EL (cell line): Measurements from ENCODE around the gene ZFP69.
"Not testable (repeated sequence)": the region's sequence is repeated elsewhere in the genome, so short reads cannot be mapped to it uniquely, and the experiment has no call there.

Experiments used
- DNase-seq: peaks from one replicate; pipeline ENCODE4 v3.0.0-alpha.2; 2016

The ZFP69 gene

DNA sequence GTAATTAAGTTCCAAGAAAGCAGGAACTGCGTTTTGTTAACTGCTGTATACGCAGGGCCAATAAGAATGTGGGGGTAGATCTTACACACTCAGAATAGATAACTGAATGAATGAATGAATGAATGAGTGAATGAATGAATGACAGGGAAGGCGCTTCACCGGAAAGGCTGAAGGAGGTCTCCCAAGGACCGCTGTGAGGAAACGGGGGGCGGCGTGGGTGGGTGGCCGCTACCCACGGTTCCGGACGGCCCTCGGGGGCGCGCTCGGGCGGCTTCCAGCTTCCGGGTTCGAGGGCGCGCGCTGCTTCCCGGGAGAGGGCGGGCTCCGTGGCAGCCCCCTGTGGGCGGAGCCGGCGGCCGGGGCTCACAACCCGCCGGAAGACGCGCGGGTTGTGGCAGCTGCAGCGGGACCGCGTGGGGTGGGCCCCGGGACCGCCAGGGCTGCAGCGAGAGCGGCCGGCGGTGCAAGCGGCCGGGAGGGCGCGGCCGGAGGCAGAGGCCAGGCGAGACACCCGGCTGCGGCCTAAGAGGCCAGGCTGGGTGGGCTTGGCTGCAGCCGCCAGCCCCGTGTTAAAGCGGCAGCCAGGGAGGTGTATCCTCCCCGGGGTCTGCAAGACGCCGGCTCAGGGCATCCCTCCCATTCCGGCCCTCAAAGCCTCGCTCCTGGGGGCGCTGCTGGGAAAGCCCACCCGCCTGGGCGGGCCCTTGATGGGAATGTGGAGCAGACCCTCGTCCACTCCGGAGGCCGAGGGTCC, at the start of gene ZFP69:
TSS of gene ZFP69 (plus strand) at position 367 of the 754 bp plus-strand sequence. CDS start 2,072 bp downstream, outside the sequence.
- peak; percentile 78 for DNase-seq

DNA sequence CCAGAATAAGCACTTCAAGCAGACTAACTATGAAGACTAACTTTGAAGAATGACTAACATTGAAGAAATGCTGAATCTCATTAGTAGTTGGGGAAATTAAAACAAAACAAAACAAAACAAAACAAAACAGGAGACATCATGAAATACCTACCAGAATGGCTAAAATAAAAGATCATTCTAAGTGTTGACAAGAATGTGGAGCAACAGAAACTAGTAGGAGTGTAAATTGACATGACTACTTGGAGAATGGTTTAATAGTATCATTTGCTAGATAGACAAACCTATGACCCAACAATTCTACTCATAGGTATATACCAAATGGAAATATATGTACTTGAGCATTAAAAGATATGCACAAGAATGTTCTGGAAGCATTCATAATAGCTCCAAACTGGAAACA, 45.7 kb upstream of the ZFP69 start:
- DNase-seq = no peak

DNA sequence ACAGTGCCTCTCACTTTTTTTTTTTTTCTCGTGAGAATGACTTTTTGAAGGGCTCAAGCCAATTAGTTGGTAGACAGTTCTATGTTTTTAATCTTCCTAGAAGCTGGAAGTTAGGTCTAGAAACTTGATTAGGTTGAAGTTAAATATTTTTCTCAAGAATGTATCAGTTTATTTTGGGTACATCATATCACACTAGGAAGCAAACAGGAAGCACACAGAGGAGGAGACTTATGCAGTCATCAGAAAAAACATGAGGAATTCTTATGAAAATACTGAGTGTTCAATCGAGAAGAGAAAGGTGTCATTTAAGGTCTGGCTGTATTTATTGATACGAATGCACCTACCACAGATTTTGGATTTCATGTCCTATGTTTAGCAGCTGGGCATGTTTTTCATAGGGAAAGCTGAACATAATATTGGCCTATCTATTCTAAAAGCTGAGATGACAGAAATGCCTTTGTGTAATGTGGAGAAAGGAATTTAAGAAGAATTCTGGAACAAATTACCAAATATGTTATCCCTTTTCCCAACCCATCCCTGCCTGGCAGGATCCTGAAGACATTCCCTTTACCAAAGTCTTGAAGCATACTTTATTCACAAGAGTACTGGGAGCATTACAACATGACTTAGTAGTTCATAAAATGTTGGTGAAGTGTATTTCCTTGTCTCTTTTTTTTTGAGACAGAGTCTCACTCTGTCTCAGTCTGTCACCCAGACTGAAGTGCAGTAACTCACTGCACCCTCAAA, 44.3 kb upstream of the ZFP69 start:
- DNase-seq = no peak

DNA sequence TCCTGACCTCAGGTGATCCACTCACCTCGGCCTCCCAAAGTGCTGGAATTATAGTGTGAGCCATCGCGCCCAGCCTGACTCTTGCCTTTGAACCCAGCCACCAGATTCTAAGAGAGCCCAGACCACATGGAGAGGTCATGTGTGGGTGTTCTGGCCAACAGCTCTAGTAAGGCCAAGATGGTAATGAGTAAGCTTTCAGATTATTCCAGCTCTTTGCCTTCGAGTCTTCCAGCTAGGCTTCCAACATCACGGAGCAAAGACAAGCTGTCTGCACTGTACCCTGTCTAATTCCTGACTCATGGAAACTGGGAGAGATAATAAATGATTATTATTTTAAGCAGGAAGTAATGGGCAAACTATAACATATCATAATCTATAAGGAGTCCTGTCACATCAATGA, 41.6 kb upstream of the ZFP69 start:
- DNase-seq = no peak

DNA sequence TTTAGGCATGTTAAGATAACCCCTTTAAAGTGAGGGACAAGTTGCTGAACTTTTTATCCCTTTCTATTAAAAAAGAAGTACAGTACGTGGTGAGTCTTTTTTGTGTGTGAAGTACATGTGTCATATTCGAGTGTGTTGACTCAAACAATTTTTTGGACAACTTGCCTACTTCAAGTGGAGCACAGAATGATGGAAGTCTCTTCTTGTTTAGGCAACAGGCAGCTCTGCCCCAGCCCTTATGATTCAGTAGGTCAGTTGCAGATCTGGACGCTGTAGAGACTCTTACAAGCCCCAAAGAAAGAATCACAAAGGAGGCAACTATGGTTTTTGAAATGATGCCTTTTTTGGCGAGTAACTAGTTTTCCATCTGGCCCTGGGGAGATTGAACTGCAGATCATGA, 41.2 kb upstream of the ZFP69 start:
- DNase-seq = no peak

DNA sequence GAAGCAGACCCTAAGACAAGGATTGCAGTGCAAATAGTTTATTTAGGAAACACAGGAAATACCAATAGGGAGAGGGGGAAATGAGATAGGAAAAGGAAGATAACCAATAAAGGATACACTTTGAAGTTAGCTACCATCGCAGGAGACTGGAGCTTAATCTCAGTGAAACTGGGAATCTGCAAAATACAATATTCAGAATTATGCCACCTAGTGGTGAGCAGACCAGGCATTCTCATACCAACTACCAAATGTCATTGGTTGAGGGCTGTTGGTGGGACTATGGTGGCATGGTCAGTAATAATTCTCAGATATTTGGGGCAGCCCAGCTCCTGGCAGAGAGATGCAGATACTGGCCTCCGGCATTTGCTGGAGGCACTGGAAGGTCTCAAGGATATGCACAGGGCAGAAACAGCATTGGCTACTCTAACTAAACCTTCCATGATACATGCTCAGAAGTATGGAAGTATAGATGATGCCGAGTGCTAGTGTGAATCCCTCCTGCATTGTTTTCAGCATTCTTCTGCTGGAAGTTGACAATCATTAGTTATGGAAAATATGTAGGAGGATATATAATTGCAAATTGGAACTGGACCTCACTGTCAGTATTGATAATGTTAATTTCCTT, 38.6 kb upstream of the ZFP69 start:
- peak; percentile 31 for DNase-seq

DNA sequence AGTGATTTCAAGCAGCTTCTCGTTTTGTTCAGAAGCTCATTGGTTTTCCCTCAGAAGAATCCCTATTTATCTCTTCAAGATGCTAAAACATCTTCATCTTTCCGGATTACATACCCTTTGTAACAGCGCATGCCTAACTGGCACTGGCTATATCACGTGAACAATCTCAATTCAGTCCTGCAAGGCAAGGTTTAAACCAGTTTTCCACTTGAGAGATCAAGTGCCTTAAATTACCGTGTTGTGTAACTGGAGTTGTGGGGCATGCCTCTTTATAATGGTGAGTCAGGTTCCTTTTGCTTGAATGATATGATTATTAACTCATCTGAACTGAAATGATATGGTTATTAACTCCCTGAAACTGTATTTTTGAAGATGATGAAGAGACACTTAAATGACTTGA, 37.8 kb upstream of the ZFP69 start:
- DNase-seq = no peak

DNA sequence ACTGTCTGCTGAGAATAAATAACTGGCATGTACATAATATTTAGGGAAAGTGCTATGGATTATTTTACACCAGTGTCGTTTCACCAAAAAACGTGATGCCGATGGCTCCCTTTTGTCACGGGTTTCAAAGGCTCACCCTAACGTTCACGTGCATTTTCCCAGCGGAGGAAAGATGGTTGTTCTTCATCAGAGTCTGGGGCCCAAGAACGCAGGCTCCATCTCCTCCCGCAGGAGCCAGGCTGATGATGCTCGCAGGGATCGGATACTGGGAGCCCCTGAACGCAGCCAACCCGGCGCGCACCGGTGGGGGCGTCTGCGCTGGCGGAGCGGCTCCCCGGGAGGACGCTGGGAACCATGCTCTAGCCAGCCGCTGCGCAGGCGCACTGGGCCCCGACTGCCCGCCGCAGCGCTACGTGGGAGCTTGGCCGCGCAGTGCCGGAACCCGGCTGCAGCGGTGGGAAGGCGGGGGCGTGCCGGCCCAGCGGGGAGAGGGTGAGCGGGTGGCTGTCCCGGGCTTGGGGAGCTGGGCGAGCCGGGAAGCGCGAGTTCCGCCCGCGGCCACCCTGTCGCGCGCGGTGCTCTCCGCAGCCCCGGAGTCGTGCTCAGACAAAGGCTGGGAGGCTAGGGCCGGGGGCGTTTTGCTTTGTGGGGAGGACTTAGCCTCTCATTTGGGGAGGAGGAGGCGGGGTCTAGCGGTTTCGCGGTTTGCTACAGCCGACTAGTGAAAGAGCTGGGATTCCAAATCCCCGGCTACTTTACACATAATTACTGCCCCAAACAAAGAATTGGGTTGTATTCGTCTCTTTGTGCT, 27.2 kb upstream of the ZFP69 start, which contains the start of gene ZFP69B:
TSS of gene ZFP69B (plus strand) at position 793 of the 811 bp plus-strand sequence. CDS start 486 bp downstream, outside the sequence.
- peak; percentile 94 for DNase-seq

DNA sequence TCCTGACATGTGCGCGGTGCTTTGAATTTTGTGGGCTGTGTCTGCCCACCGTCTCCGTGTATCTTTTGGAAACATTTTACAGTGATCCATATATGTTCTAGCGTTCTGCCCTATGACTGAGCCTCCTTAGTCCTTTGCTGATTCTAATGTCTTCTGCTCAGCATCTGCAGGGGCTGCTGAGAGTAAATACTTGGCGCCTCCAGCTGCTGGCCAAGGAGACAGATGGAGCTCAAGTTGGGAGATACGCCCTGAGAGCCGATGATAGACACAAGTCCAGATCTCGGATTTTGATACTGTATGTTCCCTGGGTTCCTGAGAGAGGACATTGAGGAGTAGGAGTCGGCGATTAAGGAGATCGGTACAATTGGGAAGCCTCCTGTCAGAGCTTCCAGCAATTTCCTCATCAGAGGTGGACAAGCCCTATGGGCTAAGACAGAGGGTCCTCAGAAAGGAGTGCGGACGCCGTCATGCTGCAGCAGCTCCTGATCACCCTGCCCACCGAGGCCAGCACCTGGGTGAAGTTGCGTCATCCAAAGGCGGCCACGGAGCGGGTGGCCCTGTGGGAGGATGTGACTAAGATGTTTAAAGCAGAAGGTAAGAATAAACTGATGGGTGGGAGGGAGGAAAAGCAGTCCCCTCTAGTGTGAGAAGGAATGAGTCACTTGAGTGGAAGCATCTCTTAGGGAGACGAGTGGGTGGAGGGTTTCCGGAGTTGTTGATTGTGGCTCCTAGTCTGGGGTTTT, 26.4 kb upstream of the ZFP69 start:
- DNase-seq = peak; percentile 75

DNA sequence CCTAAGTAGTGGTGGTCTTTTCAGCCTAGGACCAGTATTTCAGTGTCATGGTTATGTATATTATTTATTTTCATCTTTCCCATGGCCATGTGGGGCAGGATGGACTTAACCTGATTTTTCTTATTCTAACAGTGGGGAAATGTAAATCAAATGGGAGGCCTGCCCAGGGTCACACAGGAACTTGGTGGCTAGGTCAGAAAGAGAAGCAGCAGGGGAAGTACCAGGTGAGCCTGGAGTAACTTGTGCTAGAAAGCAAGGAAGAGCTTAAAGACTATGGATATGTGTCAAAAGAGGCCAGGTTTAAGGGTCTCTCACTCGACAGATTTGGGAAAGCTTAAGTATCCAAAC, 25.9 kb upstream of the ZFP69 start:
- no peak for DNase-seq

DNA sequence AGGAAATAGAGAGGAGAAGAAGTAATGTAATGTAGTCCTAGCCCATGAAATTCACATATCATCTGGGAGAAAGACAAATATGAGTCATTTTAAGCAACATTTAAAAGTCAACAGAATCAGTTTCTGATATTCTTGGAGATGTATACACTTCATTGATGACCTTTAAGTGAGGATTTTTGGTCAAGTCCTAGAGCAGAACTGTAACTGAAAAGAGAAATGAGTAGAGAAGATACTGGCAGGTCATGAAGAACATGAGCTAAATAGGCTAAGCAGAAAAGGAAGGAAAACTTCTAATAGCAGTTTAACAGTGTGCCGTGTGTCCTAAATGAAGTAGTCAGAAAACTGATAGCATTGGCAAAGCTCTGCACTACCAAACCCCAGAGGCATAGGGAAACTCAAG, 22.2 kb upstream of the ZFP69 start:
- DNase-seq = no peak

DNA sequence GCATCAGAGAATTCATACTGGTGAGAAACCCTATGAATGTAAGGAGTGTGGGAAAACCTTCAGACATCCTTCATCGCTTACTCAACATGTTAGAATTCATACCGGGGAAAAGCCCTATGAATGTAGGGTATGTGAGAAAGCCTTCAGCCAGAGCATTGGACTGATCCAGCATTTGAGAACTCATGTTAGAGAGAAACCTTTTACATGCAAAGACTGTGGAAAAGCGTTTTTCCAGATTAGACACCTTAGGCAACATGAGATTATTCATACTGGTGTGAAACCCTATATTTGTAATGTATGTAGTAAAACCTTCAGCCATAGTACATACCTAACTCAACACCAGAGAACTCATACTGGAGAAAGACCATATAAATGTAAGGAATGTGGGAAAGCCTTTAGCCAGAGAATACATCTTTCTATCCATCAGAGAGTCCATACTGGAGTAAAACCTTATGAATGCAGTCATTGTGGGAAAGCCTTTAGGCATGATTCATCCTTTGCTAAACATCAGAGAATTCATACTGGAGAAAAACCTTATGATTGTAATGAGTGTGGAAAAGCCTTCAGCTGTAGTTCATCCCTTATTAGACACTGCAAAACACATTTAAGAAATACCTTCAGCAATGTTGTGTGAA, 14.0 kb upstream of the ZFP69 start:
- DNase-seq = no peak

DNA sequence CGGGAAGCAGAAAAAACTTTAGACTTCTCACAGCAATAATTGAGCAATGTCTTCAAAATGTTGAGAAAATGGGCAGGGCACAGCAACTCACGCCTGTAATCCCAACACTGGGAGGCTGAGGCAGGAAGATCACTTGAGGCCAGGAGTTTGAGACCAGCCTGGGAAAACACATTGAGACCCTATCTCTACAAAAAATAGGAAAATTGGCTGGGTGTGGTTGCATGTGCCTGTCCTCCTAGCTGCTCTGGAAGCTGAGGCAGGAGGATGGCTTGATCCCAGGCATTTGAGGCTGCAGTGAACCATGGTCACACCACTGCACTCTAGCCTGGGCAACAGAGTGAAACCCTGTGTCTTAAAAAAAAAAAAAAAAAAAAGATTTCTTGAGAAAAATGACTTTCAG, 7.8 kb upstream of the ZFP69 start:
- DNase-seq = no peak

DNA sequence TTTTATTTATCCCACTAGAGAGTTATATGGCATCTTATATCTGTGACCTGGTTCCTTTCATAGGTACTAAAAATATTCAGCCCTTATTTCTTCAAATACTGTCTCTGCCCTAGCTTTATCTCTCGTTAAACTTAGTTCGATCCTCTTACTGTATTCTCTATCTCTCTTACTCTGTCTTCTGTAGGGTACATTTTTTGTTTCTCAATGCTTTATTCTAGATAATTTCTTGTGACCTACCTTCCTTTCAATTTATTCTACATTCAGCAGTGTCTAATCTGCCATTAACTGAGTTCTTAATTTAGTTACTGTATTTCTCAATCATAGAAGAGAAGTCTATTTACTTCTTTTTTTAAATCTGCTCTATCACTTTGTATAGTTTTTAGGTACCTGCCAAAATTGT, 1.8 kb upstream of the ZFP69 start:
- no peak for DNase-seq

DNA sequence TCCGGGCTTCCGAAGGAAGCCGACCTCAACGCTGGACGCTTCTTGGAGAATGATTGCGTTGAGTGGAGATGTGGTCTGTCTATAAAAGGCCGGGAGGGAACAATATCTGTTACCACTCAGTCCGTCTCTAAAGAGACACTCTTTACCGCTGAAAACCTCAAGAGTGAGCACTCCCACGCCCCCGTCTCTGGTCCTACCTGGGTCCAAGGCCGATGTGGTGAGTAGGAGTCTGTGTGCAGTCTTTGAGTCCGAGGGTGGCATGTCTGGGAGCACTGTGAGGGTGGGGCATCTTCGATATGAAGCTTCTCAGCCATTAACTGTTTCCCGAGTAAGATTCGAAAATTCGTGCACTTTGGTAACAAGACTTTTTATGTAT, 576 bp downstream of the ZFP69 start:
- peak; percentile 40 for DNase-seq

DNA sequence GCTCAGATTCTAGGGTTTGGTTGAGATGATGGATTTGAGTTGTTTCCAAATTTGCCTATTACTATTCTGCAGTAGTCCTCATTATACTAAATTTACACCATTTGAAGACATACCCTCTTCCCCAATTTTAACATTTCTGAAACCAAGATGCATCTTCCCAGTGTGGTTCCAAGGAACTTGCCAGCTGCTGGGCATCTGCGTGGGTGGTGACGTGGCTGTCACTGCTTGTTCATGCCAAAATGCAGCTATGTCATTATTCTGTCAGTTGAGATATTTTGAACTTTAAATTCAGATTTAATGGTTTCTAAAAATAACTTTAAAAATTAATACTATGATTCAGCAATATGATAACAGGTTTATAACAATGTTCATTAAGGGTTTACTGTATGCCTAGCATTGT, 1.2 kb downstream of the ZFP69 start:
- DNase-seq = no peak

DNA sequence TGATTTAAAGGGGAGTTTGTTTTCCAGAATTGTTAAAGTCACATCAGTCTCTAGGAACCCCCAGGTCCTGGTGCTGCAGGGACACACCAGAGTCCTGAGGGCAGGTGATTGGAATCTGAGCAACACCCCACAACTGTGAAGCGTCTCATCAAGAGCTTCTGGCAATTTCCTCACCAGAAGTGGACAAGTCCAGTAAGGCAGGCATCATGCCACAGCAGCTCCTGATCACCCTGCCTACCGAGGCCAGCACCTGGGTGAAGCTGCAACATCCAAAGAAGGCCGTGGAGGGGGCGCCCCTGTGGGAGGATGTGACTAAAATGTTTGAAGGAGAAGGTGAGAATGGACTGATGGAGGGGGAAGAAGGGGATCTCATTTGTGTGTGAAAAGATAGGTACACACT, 2.1 kb downstream of the ZFP69 start:
- DNase-seq = no peak

DNA sequence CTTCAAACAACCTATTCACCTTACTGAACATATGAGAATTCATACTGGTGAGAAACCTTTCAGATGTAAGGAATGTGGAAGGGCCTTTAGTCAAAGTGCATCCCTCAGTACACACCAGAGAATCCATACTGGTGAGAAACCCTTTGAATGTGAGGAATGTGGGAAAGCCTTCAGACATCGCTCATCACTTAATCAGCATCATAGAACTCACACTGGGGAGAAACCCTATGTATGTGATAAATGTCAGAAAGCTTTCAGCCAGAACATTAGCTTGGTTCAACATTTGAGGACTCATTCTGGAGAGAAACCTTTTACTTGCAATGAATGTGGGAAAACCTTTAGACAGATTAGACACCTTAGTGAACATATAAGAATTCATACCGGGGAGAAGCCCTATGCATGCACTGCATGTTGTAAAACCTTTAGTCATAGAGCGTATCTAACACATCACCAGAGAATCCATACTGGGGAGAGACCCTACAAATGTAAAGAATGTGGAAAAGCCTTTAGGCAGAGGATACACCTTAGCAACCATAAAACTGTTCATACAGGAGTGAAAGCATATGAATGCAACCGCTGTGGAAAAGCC, 18.3 kb downstream of the ZFP69 start:
- DNase-seq = no peak

DNA sequence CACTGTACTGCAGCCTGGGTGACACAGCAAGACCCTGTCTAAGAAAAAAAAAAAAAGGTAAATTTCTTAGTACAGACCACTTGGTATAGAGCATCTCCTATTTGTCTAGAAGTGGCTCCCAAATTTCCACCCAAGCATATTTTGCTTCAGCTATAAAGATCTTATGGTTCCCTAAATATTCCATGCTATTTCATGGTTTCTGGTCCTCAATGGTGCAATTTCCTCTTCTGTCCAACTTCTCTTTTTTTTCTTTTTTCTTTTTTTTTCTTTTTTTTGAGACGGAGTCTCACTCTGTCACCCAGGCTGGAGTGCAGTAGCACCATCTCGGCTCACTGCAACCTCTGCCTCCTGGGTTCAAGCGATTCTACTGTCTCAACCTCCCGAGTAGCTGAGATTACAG, 25.6 kb downstream of the ZFP69 start:
- DNase-seq = not testable (repeated sequence)

DNA sequence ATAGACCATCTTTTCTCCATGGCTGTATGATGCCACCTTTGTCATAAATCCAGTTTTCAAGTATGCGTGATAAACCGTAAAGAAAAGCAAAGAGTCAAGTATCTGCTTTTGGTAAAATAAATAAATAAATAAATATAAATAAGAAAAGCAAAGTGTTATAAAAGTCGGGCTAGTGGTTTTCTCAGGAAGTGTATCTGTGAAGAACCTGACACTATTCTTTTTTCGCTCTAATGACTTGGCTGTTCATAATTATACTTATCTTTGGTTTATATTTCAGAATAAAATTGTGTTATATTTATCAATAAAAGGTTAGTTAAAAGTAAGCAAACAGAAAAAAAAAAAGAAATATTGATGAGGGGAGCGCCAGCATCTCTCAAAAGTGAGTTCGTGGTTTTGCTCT, 30.9 kb downstream of the ZFP69 start:
- no peak for DNase-seq
